ENCODE data around the gene HPX. TPM values are rescaled to one million over a fixed set of nuclear protein-coding genes. Genes with fewer than 3 reads are reported as not detected.

The HPX gene
- total and polyA plus RNA-seq, 11 donors: 0.17 to 1.5 (median 0.37) TPM; not detected in 5

- TF ChIP-seq CTCF (IDR thresholded peaks at IDR 0.05) (no peak), POLR2A (IDR thresholded peaks at IDR 0.05) (no peak)
- Histone ChIP-seq H3K27ac (no peak overlapping the region), H3K36me3 (peaks cover 0 to 7% (median 2%) of the 10 kb centered on the region in 9 donors)
Observed at GRCh38 chr11:6415797-6416196, 25.0 kb downstream of the HPX start.

DNA sequence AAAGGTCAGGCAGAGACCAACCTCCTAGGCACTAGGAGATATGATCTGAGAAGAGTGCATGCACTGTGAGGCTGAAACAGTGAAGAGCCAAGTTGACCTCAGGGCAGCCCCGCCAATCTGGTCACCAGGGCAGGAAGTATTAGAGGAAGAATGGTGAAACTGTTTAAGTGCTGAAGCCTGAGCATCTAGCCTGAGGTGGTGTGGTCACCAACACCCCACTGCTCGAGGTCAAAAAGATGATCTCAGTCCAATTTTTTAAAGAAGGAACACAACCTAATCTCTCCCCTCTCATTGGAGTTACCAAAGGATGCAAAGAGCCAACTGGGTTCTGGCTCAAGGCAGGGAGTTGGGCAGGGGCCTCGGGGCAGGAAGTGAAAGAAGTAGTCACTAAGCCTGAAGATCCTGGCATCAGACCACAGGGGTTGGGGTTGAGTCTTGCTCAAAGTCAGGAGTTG, 25.9 kb downstream of the HPX start:
- intact Hi-C loops (cut with DNase I): loop anchor here in 2 of 10 donors (5.0 kb wide), 2 partner anchors 33 to 67 kb away; partner anchors contain the start of genes ARFIP2 (in 1 of the 2) and TIMM10B (in 1 of the 2)
- Histone ChIP-seq H3K36me3 (peaks cover 0 to 16% (median 11%) of the 10 kb centered on the region in 9 donors), H3K4me3 (no peak overlapping the region), H3K4me1 (peaks cover 0 to 37% (median 12%) of the 10 kb centered on the region in 12 donors), H3K9me3 (no peaks in the 10 kb centered on the region), H3K27me3 (peaks cover 0 to 3% (median 0%) of the 10 kb centered on the region in 9 donors), H3K27ac (no peak overlapping the region)
- 67 to 83% (median 77%) methylated on average over 3 of the region's 3 CpGs for WGBS, 4 donors
- no peak for ATAC-seq
- DNase-seq: no peak
- TF ChIP-seq POLR2A (IDR thresholded peaks at IDR 0.05): no peak

More at GRCh38 chr11:6415797-6416196, 25.0 kb downstream of the HPX start:
- H3K4me1 ChIP-seq: peaks cover 0 to 40% (median 14%) of the 10 kb centered on the region in 12 donors
- ATAC-seq: no peak
- no peak overlapping the region for H3K4me3 ChIP-seq
- 62 to 73% (median 68%) methylated on average over 6 of the region's 6 CpGs for whole genome bisulfite sequencing, 4 donors
- intact Hi-C loops (cut with DNase I): loop anchor here in 2 of 10 donors (5.0 kb wide), 2 partner anchors 33 to 67 kb away; partner anchors contain the start of genes ARFIP2 (in 1 of the 2) and TIMM10B (in 1 of the 2)
- no peaks in the 10 kb centered on the region for H3K9me3 ChIP-seq
- H3K27me3 ChIP-seq: peaks cover 0 to 7% (median 0%) of the 10 kb centered on the region in 9 donors
- no peak for DNase-seq

GRCh38 chr11:6413791-6414201, 27.0 kb downstream of the HPX start:
- 80 to 85% (median 81%) methylated on average over 12 of the region's 12 CpGs for WGBS, 4 donors
- DNase-seq (no peak), ATAC-seq (no peak)
- TF ChIP-seq POLR2A (IDR thresholded peaks at IDR 0.05) (no peak), CTCF (IDR thresholded peaks at IDR 0.05) (no peak)
- Histone ChIP-seq H3K27ac (no peak overlapping the region), H3K9me3 (no peaks in the 10 kb centered on the region), H3K4me1 (peaks cover 0 to 32% (median 8%) of the 10 kb centered on the region in 12 donors), H3K36me3 (peaks cover 0 to 27% (median 22%) of the 10 kb centered on the region in 9 donors), H3K4me3 (no peak overlapping the region), H3K27me3 (peaks cover 0 to 3% (median 0%) of the 10 kb centered on the region in 9 donors)
- intact Hi-C loops (cut with DNase I): no loop called here

DNA sequence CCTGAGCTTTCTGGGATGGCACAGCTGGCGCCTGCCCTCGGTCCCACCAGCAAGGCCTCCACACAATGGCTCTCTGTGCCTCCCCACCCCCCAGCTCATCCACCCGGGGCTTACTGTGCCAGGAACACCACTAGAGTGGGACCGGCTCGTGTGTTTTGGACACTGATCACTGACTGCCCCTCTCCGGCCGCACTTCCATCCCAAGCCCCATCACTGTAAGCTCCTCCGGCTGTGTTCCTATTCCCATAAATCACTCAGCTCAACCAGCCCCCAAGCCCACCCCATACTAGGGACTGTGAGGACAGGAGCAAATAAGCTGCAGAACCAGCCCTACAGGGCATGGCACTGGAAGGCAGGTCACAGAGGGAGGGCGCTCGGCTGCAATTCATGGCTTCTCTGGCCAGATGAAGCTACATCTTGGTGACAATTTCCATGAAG, 29.2 kb downstream of the HPX start:
- WGBS, 4 donors: 92 to 95% (median 93%) methylated on average over 9 to 10 of the region's 10 CpGs
- no peak for TF ChIP-seq CTCF (IDR thresholded peaks at IDR 0.05)
- no peak for TF ChIP-seq POLR2A (IDR thresholded peaks at IDR 0.05)
- H3K27ac ChIP-seq: no peak overlapping the region
- H3K4me1 ChIP-seq: peaks cover 0 to 19% (median 0%) of the 10 kb centered on the region in 12 donors
- no peak overlapping the region for H3K4me3 ChIP-seq
- no peaks in the 10 kb centered on the region for H3K27me3 ChIP-seq
- H3K36me3 ChIP-seq: peaks cover 0 to 36% (median 23%) of the 10 kb centered on the region in 9 donors
- intact Hi-C loops (cut with DNase I): no loop called here
- no peaks in the 10 kb centered on the region for H3K9me3 ChIP-seq
- DNase-seq: no peak
- ATAC-seq: peak in 1 of 4 donors; percentile 21
